OCI-LY7 (cell line): ENCODE data around the gene MSL3B.

Source experiments
- CTCF ChIP-seq: fragments of 200-600 bp; sonication (generic); conservative IDR thresholded peaks from 2 replicates; pipeline ENCODE4 v1.5.1; 2014; ENCODE audit warnings: mild to moderate bottlenecking, antibody characterized with exemption, low read length, moderate library complexity, mixed read lengths
- EZH2phosphoT487 ChIP-seq: fragments of 200-600 bp; sonication (generic); IDR thresholded peaks from 2 replicates; pipeline ENCODE4 v1.6.1; 2018; ENCODE audit warnings: low read depth, borderline replicate concordance, mild to moderate bottlenecking, mixed run types, antibody characterized with exemption, low read length, moderate library complexity, mixed read lengths

DNA sequence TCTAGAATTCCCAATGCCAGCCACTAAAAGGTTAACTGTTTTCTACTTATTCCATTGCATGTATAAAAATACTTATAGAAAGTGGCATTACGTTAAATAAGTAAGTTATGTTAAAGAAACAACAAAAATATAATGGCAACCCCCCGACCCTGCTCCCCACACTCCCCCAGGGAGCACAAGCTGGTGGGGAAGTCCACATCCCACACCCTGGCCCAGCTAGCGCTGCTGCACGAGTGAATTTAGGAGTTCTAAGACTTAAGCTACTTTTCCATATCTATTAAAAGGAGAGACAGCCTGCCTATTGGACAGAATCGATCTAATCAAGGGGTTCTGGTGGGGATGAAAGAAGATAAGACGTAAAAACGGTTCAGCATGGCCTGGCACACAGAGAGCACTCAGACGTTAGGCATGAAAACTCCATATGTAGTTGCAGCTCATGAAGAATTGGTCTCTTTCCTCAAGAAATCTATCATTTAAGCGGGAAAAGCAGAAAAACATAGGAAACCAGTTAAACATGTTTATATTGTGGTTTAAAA, 30.4 kb downstream of the MSL3B start:
- TF ChIP-seq CTCF = no peak
- no peak for TF ChIP-seq EZH2phosphoT487
